HG03520 (cell line): ENCODE results near the gene SNCA.
A peak's percentile ranks its signal among the peaks of the same experiment; 100 is the strongest.

ENCODE experiments used
- ATAC-seq: cut with Tn5 transposase; IDR thresholded peaks from one replicate; pipeline ENCODE4 v1.9.1; 2021; ENCODE audit warnings: mild to moderate bottlenecking, moderate library complexity; ENCODE audit not compliant: unreplicated experiment

The SNCA gene

DNA sequence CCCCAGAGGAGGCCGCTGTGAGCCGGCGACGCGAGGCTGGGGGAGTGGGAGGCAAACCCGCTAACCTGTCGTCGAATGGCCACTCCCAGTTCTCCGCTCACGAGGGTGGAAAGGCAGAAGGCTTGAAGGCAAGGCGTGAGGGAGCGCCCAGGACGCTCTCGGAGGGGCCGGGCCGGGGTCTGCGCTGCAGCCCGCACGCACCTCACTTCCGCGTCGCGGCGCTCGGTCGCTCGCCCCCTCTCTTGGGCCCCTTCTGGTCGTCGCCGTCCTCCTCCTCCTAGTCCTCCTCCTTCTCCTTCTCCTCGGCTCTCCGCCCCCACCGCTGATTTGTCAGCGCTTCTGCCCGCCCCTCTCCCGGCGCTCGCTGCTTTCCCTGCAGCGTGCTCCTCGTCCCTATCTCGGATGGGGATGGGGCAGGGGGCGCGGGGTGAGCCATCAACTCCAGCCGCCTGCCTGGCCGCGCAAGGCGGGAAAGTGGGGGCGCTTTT, at the start of gene SNCA:
SNCA (minus strand) TSS at position 265 of the 488 bp plus-strand sequence. CDS start 1,494 bp downstream, outside the sequence.
- no peak for ATAC-seq

DNA sequence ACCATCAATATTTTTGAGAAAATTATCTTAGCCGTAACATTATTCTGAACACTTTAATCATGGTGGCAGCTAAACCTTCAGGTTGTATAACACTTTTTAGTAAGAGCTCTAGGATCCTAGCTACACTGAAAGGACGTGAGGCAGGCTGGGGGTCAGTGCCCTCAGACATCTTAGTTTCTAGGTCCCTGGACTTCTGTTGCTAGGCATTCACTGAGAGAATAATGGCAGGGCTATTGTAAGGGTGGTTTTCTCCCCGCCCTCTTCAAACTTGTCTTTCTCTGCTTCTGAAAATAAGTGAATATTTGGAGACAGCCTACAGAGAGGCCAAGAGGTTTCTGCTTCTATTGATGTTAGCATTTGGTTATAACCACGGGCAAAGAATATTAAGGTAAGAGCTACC, 42.3 kb upstream of the SNCA start:
- ATAC-seq = no peak

DNA sequence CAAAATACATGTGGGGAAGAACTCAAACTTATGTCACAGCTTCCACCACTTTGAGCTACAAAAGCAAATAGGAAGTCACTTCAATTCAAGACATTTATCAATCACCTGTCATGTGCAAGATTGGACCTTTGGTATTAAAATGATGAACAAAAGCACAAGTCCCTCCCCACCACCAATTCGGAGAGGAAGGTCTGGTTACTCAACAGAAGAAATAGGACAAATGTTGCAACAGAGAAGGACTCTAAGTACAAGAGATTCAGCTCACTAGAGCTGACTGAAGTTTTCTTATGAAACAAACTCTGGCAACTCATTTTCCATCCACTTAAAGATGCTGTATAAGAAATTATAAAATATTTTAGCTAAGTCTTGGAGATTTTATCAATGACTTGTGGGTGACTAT, 41.6 kb upstream of the SNCA start:
- ATAC-seq = no peak

GRCh38 chr4:89876548-89876947, 39.6 kb upstream of the SNCA start:
- ATAC-seq = no peak

DNA sequence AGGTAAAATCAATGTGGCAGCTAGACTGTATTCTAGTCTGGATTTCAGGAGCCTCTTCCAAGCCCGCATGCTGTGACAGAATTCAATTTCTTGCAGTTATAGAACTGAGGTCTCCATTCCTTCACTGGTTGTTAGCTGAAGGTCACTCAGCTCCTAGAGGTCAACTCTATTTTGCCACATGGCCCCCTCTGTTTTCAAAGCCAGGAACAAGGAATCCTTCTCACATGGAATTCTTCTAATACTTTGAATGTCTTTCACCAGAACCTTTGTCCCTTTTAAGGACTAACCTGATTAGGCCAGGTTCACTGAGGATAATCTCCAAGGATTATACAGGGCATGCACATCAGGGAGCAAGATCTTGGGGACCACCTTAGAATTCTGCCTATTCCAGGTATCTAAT, 34.2 kb upstream of the SNCA start:
- ATAC-seq = no peak

DNA sequence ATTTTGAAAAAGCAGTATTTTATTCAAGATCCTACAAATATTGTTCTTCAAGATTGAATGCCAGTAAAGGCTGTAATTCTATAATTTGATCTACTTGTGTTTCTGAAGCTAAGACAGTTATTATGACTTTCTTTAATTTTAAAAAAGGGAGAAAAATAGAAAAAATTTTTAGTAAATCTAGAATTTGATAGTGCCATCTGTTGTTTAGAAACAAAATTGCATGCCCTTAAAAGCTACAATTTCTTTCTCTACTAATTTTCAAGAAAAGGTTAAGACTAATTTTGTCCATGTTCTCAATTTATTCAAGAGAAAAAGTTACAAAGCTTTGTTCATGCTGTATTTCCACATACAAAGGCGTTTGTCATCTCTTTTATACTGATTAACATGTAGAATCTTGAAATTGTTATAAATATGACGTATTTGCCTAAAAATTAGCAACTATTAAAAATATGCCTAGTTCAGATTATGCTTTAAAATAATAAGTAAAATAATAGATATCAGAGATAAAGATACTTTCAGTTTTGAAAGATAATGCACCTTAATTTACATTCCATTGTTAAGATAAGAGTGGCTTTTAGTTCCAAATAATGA, 32.1 kb upstream of the SNCA start:
- ATAC-seq = no peak

DNA sequence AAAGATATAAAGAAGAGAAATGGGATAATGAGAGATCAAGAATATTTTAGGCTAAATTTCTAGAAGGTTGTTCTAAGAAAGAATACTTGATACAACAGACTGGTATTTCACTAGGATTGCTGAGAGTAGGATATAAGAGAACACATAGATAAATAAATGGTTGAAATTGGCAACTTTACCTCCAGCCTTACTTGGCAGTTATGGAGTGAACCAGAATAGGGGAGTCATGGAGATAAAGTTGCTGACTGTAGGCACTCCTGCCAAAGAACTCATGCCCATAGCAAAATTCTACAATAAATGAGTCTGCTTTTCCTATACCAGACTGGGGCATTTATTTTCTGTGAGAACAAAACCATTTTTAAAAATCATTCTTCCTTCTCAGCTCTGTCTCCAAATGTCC, 31.3 kb upstream of the SNCA start:
- ATAC-seq = no peak

GRCh38 chr4:89863533-89863932, 26.6 kb upstream of the SNCA start:
- ATAC-seq = no peak

DNA sequence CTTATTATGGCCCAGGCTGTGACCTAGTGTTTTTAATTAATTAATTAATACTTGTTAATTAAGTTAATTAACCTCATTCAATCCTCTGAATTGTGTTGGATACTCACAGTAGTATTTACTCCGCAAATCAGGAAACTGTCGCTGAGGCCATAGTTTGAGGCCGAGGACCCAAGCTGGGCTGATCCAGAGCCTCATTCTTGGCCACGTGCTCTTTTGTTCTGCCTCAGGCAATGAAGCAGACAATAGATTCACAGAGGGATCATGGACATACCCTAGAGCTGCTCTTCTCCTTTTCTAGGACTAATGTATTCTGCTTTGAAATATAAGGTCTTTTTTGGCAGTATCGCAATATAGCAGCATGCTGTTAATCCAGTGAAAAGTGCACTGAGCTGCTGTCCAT, 24.0 kb upstream of the SNCA start:
- no peak for ATAC-seq

DNA sequence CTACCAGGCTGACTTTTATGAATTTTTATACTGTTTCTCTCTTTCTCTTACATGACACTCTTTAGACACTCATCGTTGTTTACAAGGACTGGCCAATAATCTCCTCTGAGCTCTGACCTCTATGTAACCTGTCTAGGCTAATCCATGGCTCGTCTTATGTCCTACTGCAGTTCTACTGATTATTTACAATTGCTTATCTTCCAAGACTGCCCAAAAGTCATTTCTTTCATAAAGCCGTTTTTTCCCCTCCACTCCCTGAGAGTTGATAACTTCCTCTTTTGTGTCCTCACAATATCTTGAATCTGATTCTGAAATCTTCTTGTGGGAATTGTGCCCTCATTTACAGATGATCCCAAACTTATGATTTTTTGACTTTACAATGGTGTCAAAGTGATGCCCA, 18.3 kb upstream of the SNCA start:
- no peak for ATAC-seq

- no peak for ATAC-seq
These were observed 10.8 kb upstream of the SNCA start for GRCh38 chr4:89847571-89848325.

- no peak for ATAC-seq
These were observed 2.6 kb upstream of the SNCA start for GRCh38 chr4:89839558-89839957.

DNA sequence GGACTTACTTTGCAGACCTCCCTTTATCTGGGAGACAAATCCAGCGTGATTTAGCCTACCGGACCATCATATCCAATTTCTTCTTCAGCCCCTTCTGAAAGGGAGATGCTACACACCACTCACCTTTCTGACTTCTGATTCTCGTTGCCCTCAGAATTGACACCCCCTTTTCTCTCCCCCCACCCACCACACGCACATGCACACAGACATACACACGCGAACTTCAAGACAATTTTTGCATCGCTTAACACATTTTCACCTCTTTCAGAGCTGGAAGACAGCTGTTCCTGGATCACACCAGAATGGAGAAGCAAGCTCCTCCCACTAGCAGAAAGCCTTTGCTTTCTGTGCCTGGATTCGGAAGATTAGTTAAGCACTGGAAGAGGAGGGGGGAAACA, 1.0 kb upstream of the SNCA start:
- no peak for ATAC-seq

DNA sequence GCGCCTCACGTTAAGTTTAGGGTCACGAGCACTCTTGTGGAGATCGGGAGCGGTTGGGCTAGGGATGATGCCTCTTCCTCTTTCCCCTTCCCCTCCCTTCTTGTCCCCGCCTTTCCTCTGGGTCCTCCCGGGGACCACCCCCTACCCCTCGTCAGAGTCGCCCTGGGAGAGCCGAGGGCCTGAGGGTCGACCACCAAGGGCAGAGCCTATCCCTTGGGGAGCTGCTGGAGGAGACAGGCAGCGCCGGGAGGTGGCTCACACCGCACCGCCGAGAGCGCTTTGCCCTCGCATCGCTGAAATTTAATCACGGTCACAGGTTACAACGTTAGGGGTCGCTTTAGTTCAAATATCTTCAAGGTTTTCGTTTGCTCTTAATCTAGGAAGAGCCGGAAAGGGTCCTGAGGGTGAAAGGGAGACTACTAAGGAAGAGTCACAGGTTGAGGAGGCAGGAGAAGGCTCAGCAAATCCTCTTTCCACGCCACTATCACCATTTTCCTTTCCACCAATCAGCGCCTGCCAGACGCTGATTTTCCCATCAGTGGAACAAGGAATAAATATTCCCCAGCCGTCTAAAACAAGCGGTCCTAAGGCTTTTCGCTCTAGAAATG, 528 bp upstream of the SNCA start:
- ATAC-seq = no peak

- no peak for ATAC-seq
These were observed 773 bp downstream of the SNCA start for GRCh38 chr4:89836031-89836745.

- ATAC-seq = no peak
These were observed 1.5 kb downstream of the SNCA start for GRCh38 chr4:89835413-89835812.

DNA sequence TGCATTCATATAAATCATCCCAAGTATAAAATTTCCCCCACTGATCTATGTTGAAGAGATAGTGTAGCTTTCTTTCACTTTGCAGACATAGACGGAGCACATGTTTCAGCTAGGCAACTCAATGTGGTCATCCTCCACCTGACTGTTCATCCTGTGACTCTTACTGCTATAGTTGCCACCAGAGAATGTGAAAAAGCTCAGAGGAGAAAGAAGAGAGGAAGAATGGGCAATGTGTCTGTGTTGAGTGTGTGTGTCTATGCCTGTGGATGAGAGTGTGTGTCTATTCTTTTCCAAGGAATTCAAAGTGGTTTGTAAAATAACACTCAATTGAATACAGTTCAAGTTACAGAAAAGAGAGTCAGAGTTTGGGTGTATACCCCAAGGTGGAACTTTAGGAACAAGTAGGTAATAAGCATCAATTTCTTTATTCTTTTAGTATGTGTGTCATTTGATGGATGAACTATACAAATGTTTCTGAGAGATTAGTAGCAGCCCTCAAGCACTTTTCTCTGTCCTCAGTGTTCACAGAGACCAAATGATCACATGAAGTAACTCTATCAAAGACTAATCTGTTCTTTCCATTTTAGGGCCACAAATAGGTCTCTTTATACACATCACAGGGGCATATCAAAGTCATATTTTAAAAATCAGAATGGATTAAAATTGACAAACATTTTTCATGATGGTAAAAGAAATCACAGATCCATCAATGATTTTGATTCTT, 2.3 kb downstream of the SNCA start:
- ATAC-seq = no peak

GRCh38 chr4:89829470-89830138, 7.4 kb downstream of the SNCA start:
- peak; percentile 86 for ATAC-seq

- no peak for ATAC-seq
These were observed 13.5 kb downstream of the SNCA start for GRCh38 chr4:89823416-89823815.

GRCh38 chr4:89821612-89822011, 15.3 kb downstream of the SNCA start:
- ATAC-seq = no peak
